Caco-2 (cell line): Measurements from ENCODE around the gene NFKBIL1. TPM values are rescaled to one million over a fixed set of nuclear protein-coding genes. Genes with fewer than 3 reads are reported as not detected.

ENCODE experiments used
- BruUV-seq: library from RNA; stranded (reverse); fragments of 400-500 nt; replicated peaks from 2 replicates; lab custom pipeline; 2021; lab: Mats Ljungman, UMichigan
- CTCF ChIA-PET: fragments of 300-600 bp; sonication (Branson Sonifier 250); formaldehyde crosslinking; loops from one replicate; lab custom pipeline; 2022; ENCODE audit warnings: antibody characterized with exemption; lab: Charles Lee
- POLR2A ChIA-PET: fragments of 300-600 bp; sonication (Branson Sonifier 250); formaldehyde crosslinking; loops from one replicate; lab custom pipeline; 2022; ENCODE audit warnings: antibody characterized with exemption; lab: Charles Lee
- DNase-seq, 2 experiments: peaks; one replicate each; pipeline versions ENCODE4 v3.0.0 to v3.0.0-alpha.2; 2020 to 2022
- H3K27me3 ChIP-seq: replicated peaks from 2 replicates; pipeline ENCODE4 v1.6.0; 2011; ENCODE audit warnings: low read length; ENCODE audit not compliant: control insufficient read depth, insufficient read depth
- H3K36me3 ChIP-seq: 2 replicates; pipeline ENCODE4 v1.5.1; 2011; ENCODE audit warnings: low read length; ENCODE audit not compliant: control insufficient read depth, insufficient read depth
- H3K4me1 ChIP-seq: fragments of 250-450 bp; sonication (Bioruptor Pico); 2 replicates; pipeline ENCODE4 v1.5.1; 2020; ENCODE audit warnings: mild to moderate bottlenecking
- H3K4me3 ChIP-seq: 2 replicates; pipeline ENCODE4 v1.5.1; 2011; ENCODE audit warnings: low read depth, mild to moderate bottlenecking, control low read depth, low read length
- H3K9me3 ChIP-seq: fragments of 250-450 bp; sonication (Bioruptor Pico); 2 replicates; pipeline ENCODE4 v1.5.1; 2020; ENCODE audit warnings: mild to moderate bottlenecking, moderate library complexity
- H3K27ac Mint-ChIP-seq: one replicate; pipeline ENCODE4 v1.8.0; 2022; ENCODE audit warnings: mixed read lengths; ENCODE audit not compliant: unreplicated experiment
- H3K27me3 Mint-ChIP-seq: one replicate; pipeline ENCODE4 v1.8.0; 2022; ENCODE audit warnings: mixed read lengths; ENCODE audit not compliant: insufficient read depth, unreplicated experiment
- H3K36me3 Mint-ChIP-seq: one replicate; pipeline ENCODE4 v1.8.0; 2022; ENCODE audit warnings: mild to moderate bottlenecking, mixed read lengths; ENCODE audit not compliant: insufficient read depth, unreplicated experiment
- H3K4me1 Mint-ChIP-seq: one replicate; pipeline ENCODE4 v1.8.0; 2022; ENCODE audit warnings: low read depth, mixed read lengths; ENCODE audit not compliant: unreplicated experiment
- H3K4me3 Mint-ChIP-seq: one replicate; pipeline ENCODE4 v1.8.0; 2022; ENCODE audit warnings: mild to moderate bottlenecking, moderate library complexity, mixed read lengths; ENCODE audit not compliant: unreplicated experiment
- H3K9me3 Mint-ChIP-seq: one replicate; pipeline ENCODE4 v1.8.0; 2022; ENCODE audit warnings: mixed read lengths; ENCODE audit not compliant: unreplicated experiment
- CTCF ChIP-seq, 2 experiments: fragments of 200-600 bp in 1 of 2; IDR thresholded peaks; 1 replicate in 1 of 2; 2 replicates in 1 of 2; pipeline versions ENCODE4 v1.5.1 to v1.8.0; 2011 to 2022; ENCODE audit warnings: antibody characterized with exemption in 1 of 2, control low read depth in 1 of 2, inconsistent platforms in 1 of 2, low read depth in 1 of 2, low read length in 1 of 2, mild to moderate bottlenecking in 1 of 2, moderate library complexity in 1 of 2; ENCODE audit not compliant: insufficient read depth in 1 of 2, severe bottlenecking in 1 of 2, unreplicated experiment in 1 of 2
- intact Hi-C: fragments of 100-400 bp; cut with micrococcal nuclease; formaldehyde crosslinking; loops from one replicate; pipeline ENCODE4 v1.10.0; 2022; ENCODE audit not compliant: unreplicated experiment
- total RNA-seq: library from RNA; stranded (reverse); gene quantifications from 2 replicates; pipeline ENCODE4 v1.2.3, GENCODE V29; 2022

Gene NFKBIL1
- total RNA-seq, 1 experiment from 2014 or later: 14.7 TPM

- Histone ChIP-seq H3K4me1 (no peaks in the 10 kb centered on the region), H3K4me3 (no peak overlapping the region), H3K27me3 (no peaks in the 10 kb centered on the region), H3K36me3 (no peaks in the 10 kb centered on the region), H3K9me3 (no peaks in the 10 kb centered on the region)
- peak; percentile 34 to 38 for TF ChIP-seq CTCF (IDR thresholded peaks at IDR 0.05; ENCODE audit: insufficient read depth in 1 of 2, low read depth in 1 of 2, low read length in 1 of 2, severe bottlenecking in 1 of 2, unreplicated experiment in 1 of 2)
- ChIA-PET POLR2A (no interaction called here), CTCF (interaction anchor here (0.5 to 4.8 kb wide), 8 partner anchors 11 to 50 kb away, joined by 3 to 80 read pairs (median 4); partner anchors contain the start of genes LST1, LTB and NFKBIL1)
- intact Hi-C loops: no loop called here
- H3K4me1 Mint-ChIP-seq: peaks cover 5% of the 10 kb centered on the region
- DNase-seq: peak in 1 of 2 experiments; percentile 52
- H3K36me3 Mint-ChIP-seq: no peaks in the 10 kb centered on the region
- H3K9me3 Mint-ChIP-seq: no peaks in the 10 kb centered on the region
- no peak overlapping the region for H3K27ac Mint-ChIP-seq
- no TSS peak for BruUV-seq
- no peaks in the 10 kb centered on the region for H3K27me3 Mint-ChIP-seq
- no peak overlapping the region for H3K4me3 Mint-ChIP-seq
Observed at GRCh38 chr6:31597006-31597405, 49.6 kb downstream of the NFKBIL1 start.

- no peak overlapping the region for H3K4me3 Mint-ChIP-seq
- Histone ChIP-seq H3K4me1 (no peaks in the 10 kb centered on the region), H3K36me3 (no peaks in the 10 kb centered on the region), H3K27me3 (no peaks in the 10 kb centered on the region), H3K4me3 (no peak overlapping the region), H3K9me3 (no peaks in the 10 kb centered on the region)
- H3K9me3 Mint-ChIP-seq: no peaks in the 10 kb centered on the region
- no peak overlapping the region for H3K27ac Mint-ChIP-seq
- H3K36me3 Mint-ChIP-seq: no peaks in the 10 kb centered on the region
- TF ChIP-seq CTCF (IDR thresholded peaks at IDR 0.05; ENCODE audit: insufficient read depth in 1 of 2, low read depth in 1 of 2, low read length in 1 of 2, severe bottlenecking in 1 of 2, unreplicated experiment in 1 of 2): no peak
- POLR2A ChIA-PET: no interaction called here
- no peaks in the 10 kb centered on the region for H3K4me1 Mint-ChIP-seq
- H3K27me3 Mint-ChIP-seq: no peaks in the 10 kb centered on the region
- no TSS peak for BruUV-seq
- intact Hi-C loops: no loop called here
- DNase-seq: no peak
- CTCF ChIA-PET: interaction anchor here (0.9 kb wide), 1 partner anchor 9 kb away, joined by 7 read pairs; no protein-coding TSS in a partner anchor
Observed at GRCh38 chr6:31607317-31607716, 59.9 kb downstream of the NFKBIL1 start.

Other genes starting within 250 kb of the NFKBIL1 start
- 40.9 and 41.9 TPM in 2 replicates for gene HLA-B, start 190.4 kb upstream of the NFKBIL1 start, total RNA-seq
- gene MICA, start 144.0 kb upstream of the NFKBIL1 start, total RNA-seq: 12.6 and 13.1 TPM in 2 replicates
- gene MICB, start 49.5 kb upstream of the NFKBIL1 start, total RNA-seq: 6.4 and 7.5 TPM in 2 replicates
- not detected in 2 replicates for gene MCCD1, start 18.6 kb upstream of the NFKBIL1 start, total RNA-seq
- 416 and 423 TPM in 2 replicates for gene DDX39B, start 5.6 kb upstream of the NFKBIL1 start, total RNA-seq
- 0.26 and 0.43 TPM in 2 replicates for gene ATP6V1G2, start 1.0 kb upstream of the NFKBIL1 start, total RNA-seq
- not detected in 2 replicates for gene LTA, start 24.7 kb downstream of the NFKBIL1 start, total RNA-seq
- gene TNF, start 28.0 kb downstream of the NFKBIL1 start, total RNA-seq: not detected in 2 replicates
- not detected in 2 replicates for gene LTB, start 34.8 kb downstream of the NFKBIL1 start, total RNA-seq
- gene LST1, start 38.7 kb downstream of the NFKBIL1 start, total RNA-seq: not detected in 2 replicates
- not detected in 2 replicates for gene NCR3, start 45.4 kb downstream of the NFKBIL1 start, total RNA-seq
- 2.2 and 2.7 TPM in 2 replicates for gene AIF1, start 67.6 kb downstream of the NFKBIL1 start, total RNA-seq
- 213 and 222 TPM in 2 replicates for gene PRRC2A, start 73.1 kb downstream of the NFKBIL1 start, total RNA-seq
- gene BAG6, start 105.1 kb downstream of the NFKBIL1 start, total RNA-seq: 354 and 376 TPM in 2 replicates
- gene APOM, start 108.3 kb downstream of the NFKBIL1 start, total RNA-seq: 14.8 and 15.8 TPM in 2 replicates
- gene C6orf47, start 113.2 kb downstream of the NFKBIL1 start, total RNA-seq: 19.4 and 19.7 TPM in 2 replicates
- 20.3 TPM in 2 replicates for gene GPANK1, start 117.4 kb downstream of the NFKBIL1 start, total RNA-seq
- 219 and 221 TPM in 2 replicates for gene CSNK2B, start 118.5 kb downstream of the NFKBIL1 start, total RNA-seq
- 13.9 and 17.5 TPM in 2 replicates for gene LY6G5B, start 122.4 kb downstream of the NFKBIL1 start, total RNA-seq
- gene LY6G5C, start 133.5 kb downstream of the NFKBIL1 start, total RNA-seq: 2.0 and 2.9 TPM in 2 replicates
- 62.7 and 63.2 TPM in 2 replicates for gene ABHD16A, start 155.7 kb downstream of the NFKBIL1 start, total RNA-seq
- gene LY6G6F, start 159.3 kb downstream of the NFKBIL1 start, total RNA-seq: not detected in 2 replicates
- not detected in 2 replicates for gene LY6G6D, start 167.7 kb downstream of the NFKBIL1 start, total RNA-seq
- 0.88 and 1.3 TPM in 2 replicates for gene LY6G6C, start 174.1 kb downstream of the NFKBIL1 start, total RNA-seq
- gene MPIG6B, start 175.8 kb downstream of the NFKBIL1 start, total RNA-seq: not detected in 2 replicates
- 82.4 and 91.6 TPM in 2 replicates for gene DDAH2, start 181.7 kb downstream of the NFKBIL1 start, total RNA-seq
- gene CLIC1, start 188.9 kb downstream of the NFKBIL1 start, total RNA-seq: 374 and 420 TPM in 2 replicates
- gene MSH5, start 192.4 kb downstream of the NFKBIL1 start, total RNA-seq: 49.6 and 51.0 TPM in 2 replicates
- gene SAPCD1, start 215.0 kb downstream of the NFKBIL1 start, total RNA-seq: 6.4 and 13.0 TPM in 2 replicates
- gene VWA7, start 229.7 kb downstream of the NFKBIL1 start, total RNA-seq: 0.61 and 1.5 TPM in 2 replicates
- 132 and 135 TPM in 2 replicates for gene VARS1, start 248.1 kb downstream of the NFKBIL1 start, total RNA-seq